Measurements from ENCODE around the gene NAV2.
A peak's percentile ranks its signal among the peaks of the same experiment; 100 is the strongest.
"Not testable (repeated sequence)": the region's sequence is repeated elsewhere in the genome, so short reads cannot be mapped to it uniquely, and the experiment has no call there.

NAV2 gene

GRCh38 chr11:20127671-20128527 lies 415.3 kb downstream of the NAV2 start:
- Histone ChIP-seq H3K4me1 (ENCODE audit: low read length) (no peaks in the 10 kb centered on the region), H2AFZ (ENCODE audit: low read length) (no peak overlapping the region), H3F3A (ENCODE audit: insufficient read depth, low read length) (no peaks in the 10 kb centered on the region), H3K9ac (ENCODE audit: low read length) (no peak overlapping the region), H3K4me3 (ENCODE audit: low read length) (no peak overlapping the region), H3K27me3 (replicated peaks; ENCODE audit: insufficient read depth, low read length) (no peaks in the 10 kb centered on the region), H3K79me2 (ENCODE audit: low read length) (no peaks in the 10 kb centered on the region), H3K4me2 (ENCODE audit: low read depth, low read length) (no peak overlapping the region), H4K20me1 (ENCODE audit: insufficient read depth, low read length) (no peaks in the 10 kb centered on the region), H3K27ac (ENCODE audit: low read length) (no peak overlapping the region), H3K9me2 (replicated peaks; ENCODE audit: insufficient read depth, low read length) (no peaks in the 10 kb centered on the region), H3K9me3 (replicated peaks; ENCODE audit: insufficient read depth, low read length) (no peaks in the 10 kb centered on the region), H3K36me3 (replicated peaks; ENCODE audit: insufficient read depth, low read length) (no peaks in the 10 kb centered on the region)
- TF ChIP-seq CTCF (IDR thresholded peaks at IDR 0.05; ENCODE audit: low read length) = peak; percentile 85
- TF ChIP-seq EZH2phosphoT487 (IDR thresholded peaks at IDR 0.05; ENCODE audit: low read length) = no peak
- peak; percentile 73 for DNase-seq

- H3K4me3 ChIP-seq (ENCODE audit: low read length); H3K9me2 ChIP-seq (replicated peaks; ENCODE audit: insufficient read depth, low read length); H3F3A ChIP-seq (ENCODE audit: insufficient read depth, low read length); H3K79me2 ChIP-seq (ENCODE audit: low read length); H3K27ac ChIP-seq (ENCODE audit: low read length); H3K9ac ChIP-seq (ENCODE audit: low read length); DNase-seq; H3K4me1 ChIP-seq (ENCODE audit: low read length); H2AFZ ChIP-seq (ENCODE audit: low read length); H3K4me2 ChIP-seq (ENCODE audit: low read depth, low read length); H3K9me3 ChIP-seq (replicated peaks; ENCODE audit: insufficient read depth, low read length); H3K36me3 ChIP-seq (replicated peaks; ENCODE audit: insufficient read depth, low read length); H4K20me1 ChIP-seq (ENCODE audit: insufficient read depth, low read length); H3K27me3 ChIP-seq (replicated peaks; ENCODE audit: insufficient read depth, low read length): not testable (repeated sequence)
These were observed 415.8 kb downstream of the NAV2 start for GRCh38 chr11:20128528-20128825.

GRCh38 chr11:20129665-20130064 lies 417.0 kb downstream of the NAV2 start:
- no peak overlapping the region for H3K9ac ChIP-seq (ENCODE audit: low read length)
- H3K4me1 ChIP-seq (ENCODE audit: low read length) = no peaks in the 10 kb centered on the region
- no peak overlapping the region for H3K4me3 ChIP-seq (ENCODE audit: low read length)
- H4K20me1 ChIP-seq (ENCODE audit: insufficient read depth, low read length) = no peaks in the 10 kb centered on the region
- H3K79me2 ChIP-seq (ENCODE audit: low read length) = no peaks in the 10 kb centered on the region
- no peak overlapping the region for H2AFZ ChIP-seq (ENCODE audit: low read length)
- H3K9me3 ChIP-seq (replicated peaks; ENCODE audit: insufficient read depth, low read length) = no peaks in the 10 kb centered on the region
- H3K27ac ChIP-seq (ENCODE audit: low read length) = no peak overlapping the region
- no peaks in the 10 kb centered on the region for H3K27me3 ChIP-seq (replicated peaks; ENCODE audit: insufficient read depth, low read length)
- no peak overlapping the region for H3K4me2 ChIP-seq (ENCODE audit: low read depth, low read length)
- DNase-seq = no peak
- no peaks in the 10 kb centered on the region for H3F3A ChIP-seq (ENCODE audit: insufficient read depth, low read length)
- H3K9me2 ChIP-seq (replicated peaks; ENCODE audit: insufficient read depth, low read length) = no peaks in the 10 kb centered on the region
- TF ChIP-seq EZH2phosphoT487 (IDR thresholded peaks at IDR 0.05; ENCODE audit: low read length) (no peak), CTCF (IDR thresholded peaks at IDR 0.05; ENCODE audit: low read length) (no peak), EZH2 (optimal IDR thresholded peaks at IDR 0.05; ENCODE audit: low read depth, low read length) (no peak)
- H3K36me3 ChIP-seq (replicated peaks; ENCODE audit: insufficient read depth, low read length) = no peaks in the 10 kb centered on the region
